GM21723 (cell line): ENCODE measurements around the gene BCL7B.
"Not testable (repeated sequence)": the region's sequence is repeated elsewhere in the genome, so short reads cannot be mapped to it uniquely, and the experiment has no call there.

ENCODE experiments used
- ATAC-seq: cut with Tn5 transposase; IDR thresholded peaks from one replicate; pipeline ENCODE4 v1.9.1; 2021; ENCODE audit warnings: mild to moderate bottlenecking, moderate library complexity; ENCODE audit not compliant: unreplicated experiment

The BCL7B gene

DNA sequence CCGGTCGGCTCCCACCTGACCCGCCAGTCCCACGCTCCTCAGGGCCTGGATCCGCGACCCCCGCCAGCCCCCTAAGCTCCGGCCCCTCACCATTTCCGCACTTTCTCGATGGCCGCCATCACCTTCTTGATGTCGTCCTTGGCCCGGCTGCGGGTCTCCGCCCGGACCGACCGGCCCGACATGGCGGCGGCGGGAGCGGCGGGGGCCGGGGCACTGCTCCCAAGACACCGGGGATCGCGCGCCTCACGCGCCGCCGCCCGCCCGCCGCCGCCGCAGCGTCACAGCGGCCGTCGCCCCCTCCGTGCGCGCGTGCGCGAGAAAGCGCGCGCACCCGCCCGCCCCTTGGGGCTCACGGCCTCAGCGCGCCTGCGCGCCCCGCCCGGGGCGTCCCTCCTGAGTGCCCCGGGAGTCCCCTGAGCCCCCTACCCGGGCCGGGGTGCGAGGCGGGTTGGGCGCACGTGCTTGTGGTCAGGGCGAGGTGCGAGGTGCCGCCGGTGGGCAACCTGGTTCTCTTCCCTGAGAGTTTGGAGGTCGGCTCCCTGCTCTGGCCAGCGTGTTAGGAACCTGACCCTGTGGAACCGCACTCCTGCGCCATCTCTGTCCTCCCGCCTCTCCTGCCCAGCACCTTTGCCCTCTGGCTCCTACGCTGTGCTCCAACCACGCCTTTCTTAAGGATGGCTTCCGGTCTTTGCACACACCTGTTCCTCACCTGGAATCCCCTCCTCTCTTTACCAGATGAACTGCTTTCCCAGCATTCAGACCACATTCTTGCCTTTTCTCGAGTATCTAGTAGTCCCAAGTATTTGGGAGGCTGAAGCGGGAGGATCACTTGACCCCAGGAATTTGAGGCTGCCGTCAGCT, at the start of gene BCL7B:
BCL7B (minus strand) TSS at position 294 of the 861 bp plus-strand sequence; CDS start at position 182, 112 bp downstream.
- peak; percentile 38 for ATAC-seq

DNA sequence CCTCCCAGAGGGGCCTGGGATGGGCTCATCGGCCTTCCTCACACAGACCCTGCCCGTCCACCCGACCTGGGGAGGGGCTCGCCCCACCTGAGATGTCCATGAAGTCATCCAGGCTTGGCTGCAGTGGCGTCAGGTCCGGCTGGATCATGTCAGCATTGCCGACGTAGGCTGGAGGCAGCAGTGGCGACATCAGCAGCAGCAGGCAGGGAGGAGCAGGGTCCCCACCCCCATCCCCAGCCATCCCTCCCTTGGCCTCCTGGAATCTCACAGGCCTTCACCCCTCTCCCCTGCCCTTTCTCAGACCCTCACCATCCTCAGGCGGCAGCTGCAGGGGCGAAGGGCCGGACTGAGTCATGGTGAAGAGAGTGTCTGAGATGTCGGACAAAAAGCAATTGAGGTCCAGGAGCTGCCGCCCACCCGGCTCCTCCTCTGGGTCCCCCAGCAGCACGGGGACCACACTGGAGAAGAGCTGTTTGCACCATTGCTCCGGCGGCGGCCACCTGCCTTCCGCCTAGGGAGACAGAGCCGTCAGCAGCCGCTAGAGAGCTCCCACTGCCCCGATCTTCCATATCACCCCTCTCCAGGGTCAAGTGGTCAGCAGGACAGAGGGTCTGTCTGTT, 48.2 kb upstream of the BCL7B start:
- ATAC-seq: no peak

DNA sequence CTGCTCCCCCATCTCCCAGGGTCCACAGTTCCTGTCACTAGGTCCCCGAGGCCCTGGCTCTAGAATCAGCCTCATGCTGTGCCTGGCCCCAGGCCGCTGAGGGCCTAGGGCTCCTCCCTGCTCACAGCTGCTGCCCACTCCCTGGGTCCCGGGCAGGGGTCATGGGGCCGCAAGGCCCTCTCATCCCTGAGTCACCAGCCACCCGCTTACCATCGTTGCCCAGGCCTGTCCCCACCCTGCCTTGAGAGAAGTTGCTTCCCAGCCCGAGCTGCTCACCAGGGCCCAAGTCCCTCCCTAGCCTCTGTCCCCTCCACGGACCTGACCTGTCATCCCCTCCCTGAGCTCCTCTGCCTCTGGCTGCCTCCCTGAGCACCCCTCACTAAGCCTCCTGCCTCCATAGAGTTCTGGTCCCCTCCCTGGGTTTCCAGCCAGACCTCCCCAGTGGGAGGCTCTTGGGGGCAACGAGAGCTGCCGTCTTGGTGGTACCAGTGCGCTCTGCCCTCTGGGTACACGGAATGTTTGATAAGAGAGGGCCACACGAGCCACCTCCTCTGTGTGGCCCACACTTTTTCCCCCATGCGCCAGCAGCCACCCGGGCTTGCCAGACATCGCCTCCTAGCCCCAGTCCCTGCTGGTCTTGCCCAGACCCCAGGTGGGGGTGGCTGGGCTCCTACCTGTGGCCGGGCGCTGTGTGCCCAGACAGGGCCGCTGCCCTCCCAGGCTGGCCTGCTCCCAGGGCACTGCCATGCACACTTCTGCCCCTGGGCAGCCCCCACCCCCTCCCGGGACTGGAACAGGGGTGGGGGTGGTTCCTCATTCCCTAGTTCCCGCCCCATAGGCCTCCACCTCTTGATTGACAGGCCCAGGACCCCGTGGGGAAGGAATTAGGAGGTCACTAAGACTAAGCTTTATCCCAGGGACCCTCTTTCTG, 45.5 kb upstream of the BCL7B start:
- no peak for ATAC-seq

DNA sequence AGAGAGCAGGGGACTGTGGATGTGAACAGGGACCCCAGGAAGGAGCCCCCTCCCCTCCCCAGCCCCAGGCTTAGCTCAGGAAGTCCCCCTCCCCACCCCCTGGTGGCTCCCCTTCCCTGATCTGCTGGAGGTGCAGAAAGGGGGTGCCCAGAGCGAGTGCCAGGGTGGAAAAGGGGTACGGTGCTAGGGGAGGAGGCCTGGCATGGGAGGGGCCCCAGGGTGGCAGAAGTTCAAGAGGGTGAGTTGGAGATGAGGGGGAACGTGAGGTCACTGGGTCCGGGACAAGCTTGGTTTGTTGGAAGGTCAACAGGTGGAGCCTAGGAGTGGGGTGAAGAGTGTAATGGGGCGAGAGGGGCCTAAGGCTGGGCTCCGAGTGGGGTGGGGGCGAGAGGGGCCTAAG, 42.4 kb upstream of the BCL7B start:
- ATAC-seq: no peak

DNA sequence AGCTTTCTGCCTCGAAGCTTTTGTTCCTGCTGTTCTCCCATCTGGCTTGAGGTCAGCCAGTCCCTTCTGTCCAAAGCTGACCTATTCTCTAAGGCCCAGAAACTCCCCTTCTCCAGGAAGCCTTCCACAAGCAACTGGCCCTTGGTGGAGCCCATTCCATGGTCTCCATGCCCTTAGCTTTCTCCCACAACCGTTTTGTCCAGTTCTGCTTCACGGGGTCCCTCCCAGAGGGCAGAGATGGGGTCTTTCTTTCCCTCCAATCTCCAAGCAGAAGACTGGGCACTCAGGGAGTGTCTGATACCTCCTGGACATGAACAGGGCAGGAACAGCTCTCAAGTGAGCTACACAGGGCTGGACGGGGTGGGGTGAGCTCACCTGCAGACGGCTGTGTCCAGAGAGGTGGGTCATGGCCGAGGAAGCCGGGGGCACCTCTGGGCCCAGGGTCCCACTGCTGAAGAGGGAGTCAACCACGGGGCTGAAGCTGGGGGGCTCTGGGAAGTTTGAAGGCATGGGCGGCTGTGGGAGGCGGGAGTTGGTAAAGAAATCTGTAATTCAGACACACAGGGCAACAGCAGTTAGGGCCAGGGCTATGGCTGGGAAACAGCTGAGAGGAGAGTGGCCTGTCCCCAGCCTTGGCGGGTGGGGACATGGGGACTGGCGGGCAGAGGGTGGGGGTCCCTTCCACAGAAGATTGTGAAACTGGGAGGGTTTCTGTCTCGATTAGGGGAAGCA, 41.8 kb upstream of the BCL7B start:
- no peak for ATAC-seq

DNA sequence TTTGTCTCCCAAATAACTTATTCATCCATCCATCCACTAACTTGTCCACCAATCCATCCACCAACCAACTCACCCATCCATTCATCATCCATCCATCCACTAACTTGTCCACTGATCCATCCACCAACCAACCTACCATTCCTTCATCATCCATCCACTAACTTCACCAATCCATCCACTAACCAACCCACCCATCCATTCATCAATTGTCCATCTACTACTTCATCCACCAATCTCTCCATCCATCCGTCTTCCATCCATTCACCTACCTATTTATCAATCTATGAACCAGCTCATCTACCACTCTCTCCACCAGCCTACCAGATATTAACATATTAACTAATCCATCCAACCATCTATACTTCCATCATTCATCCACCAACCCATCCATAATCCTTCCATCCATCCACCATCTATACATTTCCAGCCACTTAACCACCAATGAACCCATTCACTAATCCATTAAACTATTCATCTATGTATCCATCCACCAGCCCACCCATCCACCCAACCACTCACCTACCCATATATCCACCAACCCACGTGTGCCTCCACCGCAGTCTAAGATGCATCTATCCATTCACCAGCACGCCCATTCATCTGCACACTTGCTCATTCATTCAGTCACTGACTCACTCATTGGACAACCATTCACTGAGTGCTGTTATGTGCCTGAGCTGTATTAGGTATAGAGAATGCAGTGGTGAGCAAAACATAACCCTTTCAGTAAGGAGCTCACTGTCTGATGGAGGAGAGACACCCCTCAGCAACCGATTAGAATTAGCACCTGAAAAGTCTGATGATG, 40.7 kb upstream of the BCL7B start:
- ATAC-seq: no peak

DNA sequence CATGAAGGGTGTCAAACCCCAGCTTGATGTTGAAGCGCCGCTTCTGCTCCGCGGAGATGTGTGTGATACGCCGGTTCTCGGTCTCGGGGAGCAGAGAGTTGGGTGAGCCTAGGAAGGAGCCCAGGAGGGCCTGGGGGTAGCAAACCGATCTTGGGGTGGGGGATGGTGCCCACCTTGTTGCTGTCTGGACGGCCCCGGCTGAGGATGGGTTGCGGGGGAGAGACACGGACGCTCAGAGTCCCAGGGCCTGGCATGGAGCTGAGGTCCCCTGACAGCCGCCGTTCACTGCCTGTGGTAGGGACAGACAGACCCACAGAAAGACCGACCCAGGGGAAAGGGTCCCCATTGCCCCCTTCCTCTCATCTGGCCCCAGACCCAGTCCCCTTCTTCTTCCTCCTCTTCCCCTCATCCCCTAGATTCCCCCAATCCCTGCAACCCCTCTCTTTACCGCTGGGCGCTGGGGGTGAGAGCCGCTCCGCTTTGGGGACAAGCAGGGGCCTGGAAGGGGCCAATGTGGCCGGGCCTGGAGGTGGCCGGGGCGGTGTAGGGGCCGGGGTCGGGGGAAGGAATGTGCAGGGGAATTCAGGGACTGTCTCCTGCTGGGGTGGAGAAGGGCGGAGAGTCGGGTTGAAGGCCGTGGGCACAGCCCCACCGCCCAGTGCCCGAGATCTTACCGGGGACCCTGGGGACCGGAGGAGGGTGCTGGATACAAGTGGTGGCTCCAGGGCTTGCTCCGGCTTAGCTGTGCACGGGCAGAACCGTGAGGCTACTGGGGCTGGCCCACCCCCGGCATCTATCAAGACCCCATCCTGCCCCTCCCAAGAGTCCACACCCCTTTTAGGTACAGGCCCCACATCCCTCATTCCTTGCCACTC, 38.9 kb upstream of the BCL7B start:
- ATAC-seq: no peak

DNA sequence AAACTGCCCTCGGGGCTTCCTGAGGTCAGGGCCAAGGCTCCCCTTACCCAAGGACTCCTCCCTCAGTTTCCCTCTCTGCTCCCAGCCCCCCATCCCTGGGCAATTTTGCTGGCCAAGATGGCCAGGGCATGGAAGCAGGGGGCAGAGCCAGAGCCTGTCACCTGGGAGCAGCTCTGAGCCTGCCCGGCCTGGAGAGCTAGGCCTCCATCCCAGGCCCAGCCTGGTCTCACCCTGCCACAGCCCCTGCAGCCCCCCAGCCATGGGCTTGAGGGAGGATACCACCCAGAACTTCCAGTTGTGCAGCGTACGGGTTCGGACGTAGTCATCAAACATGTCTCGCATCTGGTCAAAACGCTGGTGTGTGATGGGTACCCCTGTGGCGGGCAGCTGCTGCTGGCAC, 37.9 kb upstream of the BCL7B start:
- ATAC-seq: no peak

DNA sequence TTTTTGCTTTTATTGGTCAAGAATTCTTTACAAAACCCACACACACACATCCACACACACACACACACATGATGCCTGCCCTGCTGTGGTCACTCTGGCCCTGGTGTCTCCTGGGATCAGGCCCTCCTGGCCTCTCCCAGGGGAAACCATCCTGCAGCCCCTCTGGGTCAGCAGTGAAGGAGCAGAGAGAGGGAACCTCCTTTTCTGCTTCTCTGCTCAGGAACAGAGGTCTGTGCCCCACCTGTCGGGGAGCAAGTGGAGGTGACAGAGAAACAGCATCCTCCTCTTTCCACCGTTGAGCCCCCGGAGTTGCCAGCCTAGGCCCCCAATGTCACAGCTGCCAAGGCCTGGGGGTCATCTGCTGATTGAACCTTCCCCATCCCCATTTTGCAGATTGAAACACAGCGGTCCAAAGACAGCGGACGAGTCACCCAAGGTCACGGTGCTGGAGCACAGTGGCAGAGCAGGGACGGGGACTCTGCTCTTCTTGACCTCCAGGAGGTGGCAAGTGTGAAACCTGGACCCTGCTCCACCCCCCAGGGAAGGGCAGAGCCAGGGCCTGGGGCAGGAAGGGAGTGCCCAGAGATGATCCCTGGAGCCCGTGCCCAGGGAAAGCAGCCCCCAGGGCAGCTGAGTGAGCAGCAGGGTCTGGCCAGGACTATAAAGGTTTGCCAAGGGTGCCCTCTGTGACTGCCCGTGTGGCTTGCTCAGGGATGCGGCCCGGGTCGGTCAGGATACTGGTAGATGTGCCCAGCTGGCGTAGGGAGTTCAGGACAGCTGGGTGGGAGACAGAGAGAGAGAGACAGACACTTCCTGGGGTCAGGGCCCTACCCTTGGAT, 35.9 kb upstream of the BCL7B start:
- no peak for ATAC-seq

DNA sequence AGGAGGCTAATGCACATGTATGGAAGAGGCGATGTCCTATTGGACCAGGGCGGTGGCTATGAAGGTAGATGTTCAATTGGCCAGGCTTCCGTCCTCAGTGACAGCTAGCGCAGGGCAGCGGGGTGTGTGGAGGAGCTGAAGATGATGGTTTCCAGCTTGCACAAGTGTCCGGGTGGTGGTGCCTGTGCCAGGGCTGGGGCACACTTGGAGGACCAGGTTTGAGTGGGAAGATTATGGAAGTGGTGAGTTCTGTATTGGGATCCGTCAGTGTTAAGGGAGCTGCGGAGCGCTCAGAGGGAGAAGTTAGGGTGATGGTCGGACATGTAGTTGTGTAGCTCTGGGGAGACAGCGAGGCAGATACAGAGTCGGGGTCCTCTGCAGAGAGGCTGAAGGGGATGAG, 29.4 kb upstream of the BCL7B start:
- no peak for ATAC-seq

DNA sequence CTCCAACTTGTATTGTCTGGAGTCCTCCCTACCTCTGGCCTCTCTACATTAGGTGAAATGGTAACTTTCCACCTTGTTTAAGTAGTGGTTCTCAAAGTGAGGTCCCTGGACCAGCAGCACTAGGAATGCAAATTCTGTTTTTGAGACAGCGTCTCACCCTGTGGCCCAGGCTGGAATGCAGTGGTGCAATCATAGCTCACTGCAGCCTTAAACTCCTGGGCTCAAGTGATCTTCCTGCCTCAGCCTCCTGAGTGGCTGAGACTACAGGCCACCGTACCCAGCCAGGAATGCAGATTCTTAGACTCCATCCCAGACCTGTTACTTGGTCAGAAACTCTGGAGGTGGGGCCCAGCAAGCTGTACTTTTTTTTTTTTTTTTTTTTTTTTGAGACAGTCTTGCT, 27.7 kb upstream of the BCL7B start:
- ATAC-seq: no peak

DNA sequence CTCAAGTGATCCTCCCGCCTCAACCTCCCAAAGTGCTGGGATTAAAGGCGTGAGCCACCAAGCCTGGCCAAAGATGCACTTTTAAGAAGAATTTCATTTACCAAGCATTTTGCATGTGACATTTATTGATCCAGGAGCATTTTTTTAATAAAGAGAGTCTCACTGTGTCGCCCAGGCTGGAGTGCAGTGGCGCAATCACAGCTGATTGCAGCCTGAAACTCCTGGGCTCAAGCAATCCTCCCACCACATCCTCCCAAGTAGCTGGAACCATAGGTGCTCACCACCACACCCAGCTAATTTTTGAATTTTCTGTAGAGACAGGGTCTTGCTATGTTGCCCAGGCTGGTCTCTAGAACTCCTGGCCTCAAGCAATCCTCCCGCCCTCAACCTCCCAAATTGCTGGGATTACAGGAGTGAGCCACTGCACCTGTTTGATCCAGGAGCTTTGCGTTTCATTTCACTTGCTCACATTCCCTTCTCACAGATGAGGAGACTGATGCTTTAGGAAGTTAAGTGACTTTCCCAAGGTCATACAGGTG, 25.2 kb upstream of the BCL7B start:
- ATAC-seq: no peak

DNA sequence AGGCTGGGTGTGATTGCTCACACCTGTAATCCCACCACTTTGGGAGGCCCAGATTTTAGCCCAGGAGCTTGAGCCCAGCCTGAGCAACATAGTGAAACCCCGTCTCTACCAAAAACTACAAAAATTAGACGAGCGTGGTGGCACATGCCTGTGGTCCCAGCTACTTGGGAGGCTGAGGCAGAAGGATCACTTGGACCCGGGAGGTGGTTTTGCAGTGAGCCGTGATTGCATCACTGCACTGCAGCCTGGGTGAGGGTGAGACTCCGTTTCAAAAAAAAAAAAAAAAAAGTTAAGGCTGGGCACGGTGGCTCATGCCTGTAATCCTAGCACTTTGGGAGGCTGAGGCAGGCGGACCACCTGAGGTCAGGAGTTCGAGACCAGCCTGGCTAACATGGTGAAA, 23.5 kb upstream of the BCL7B start:
- not testable (repeated sequence) for ATAC-seq

DNA sequence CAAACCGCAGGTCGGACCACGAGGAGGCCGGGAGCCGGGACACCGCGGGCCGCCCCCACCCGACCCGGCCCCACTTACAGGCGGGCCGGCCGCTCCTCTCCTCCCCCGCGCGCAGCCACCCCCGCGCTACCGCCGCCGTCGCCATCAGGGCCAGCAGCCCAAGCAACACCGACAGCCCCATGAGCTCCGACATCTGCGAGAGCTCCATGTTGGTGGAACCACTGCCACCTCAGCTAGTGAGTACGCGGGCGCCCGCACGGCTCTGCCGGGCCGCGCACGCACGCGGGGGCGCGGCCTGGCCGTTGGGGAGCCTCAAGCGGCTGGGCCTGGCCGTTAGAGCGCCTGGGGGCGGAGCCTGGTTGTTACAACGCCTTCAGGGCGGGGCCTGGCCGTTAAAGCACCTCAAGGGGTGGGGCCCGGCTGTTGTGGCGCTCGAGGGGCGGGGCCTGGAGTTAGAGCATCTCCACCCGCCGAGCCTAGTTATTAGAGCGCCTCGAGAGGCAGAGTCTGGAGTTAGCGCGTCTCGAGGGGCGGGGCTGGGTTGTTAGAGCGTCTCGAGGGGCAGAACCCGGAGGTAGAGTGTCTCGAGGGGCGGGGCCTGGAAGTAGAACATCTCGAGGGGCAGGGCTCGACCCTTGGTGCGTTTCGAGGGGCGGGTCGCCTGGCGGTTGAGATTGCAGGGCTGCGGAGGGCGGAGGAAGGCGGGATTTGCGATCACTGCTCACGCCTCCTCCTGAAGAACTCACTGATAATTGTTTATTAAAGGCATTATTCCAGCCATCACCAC, 21.0 kb upstream of the BCL7B start, which contains the start of gene TBL2:
TBL2 (minus strand) TSS at position 238 of the 787 bp plus-strand sequence; CDS start at position 208, 30 bp downstream.
- ATAC-seq: peak; percentile 87

DNA sequence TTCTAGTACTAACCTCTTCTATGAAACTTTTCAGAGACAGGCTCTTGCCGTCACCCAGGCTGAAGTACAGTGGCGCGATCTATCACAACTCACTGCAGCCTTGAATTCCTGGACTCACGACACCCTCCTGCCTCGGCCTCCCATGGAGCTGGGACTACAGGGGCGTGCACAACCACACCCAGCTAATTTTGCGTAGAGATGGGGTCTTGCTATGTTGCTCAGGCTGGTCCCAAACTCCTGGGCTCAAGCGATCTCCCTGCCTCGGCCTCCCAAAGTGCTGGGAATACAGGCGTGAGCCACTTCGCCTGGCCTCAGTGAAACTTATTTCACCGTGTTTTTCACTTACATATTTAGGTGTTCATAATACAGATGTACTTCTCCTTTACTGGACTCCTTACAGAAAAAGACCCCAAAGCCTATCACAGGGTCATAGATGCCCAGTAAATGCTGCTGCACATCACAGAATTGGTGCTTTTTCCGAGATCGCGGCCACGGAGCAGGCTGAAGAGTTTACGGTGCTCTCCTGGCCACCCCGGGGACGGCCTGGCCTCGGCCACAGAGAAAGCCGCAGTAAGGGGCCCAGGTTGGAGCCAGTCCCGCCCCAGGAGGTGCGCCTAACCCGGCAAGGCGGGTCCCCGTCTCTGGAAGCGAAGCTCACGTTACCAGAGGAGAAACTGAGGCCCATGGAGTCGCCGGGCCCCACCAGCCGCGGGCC, 20.3 kb upstream of the BCL7B start:
- ATAC-seq: peak; percentile 14

DNA sequence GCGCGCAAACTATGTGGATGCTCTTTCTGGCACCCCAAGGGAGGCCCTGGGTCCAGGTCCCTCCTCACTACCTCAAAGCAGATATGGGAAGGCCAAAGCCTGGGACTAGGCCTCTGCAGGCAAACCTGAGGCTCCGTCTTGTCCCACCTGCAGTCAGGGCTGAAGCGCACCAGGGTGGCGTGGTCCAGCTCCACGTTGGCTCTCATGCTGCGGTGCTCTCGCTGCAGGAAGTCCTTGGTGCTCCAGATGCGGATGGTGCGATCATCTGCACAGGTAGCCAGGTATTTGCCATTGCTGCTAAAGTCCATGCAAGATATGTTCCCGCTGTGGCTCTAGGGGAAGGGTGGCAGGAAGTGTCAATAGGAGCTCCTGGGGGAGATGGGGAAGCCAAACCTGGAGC, 16.3 kb upstream of the BCL7B start:
- no peak for ATAC-seq
